GM12878 (cell line): ENCODE results near the gene EXOC3L1. TPM values are rescaled to one million over a fixed set of nuclear protein-coding genes. Genes with fewer than 3 reads are reported as not detected.

Experiments used
- ATAC-seq: fragments of 200-7000 bp; cut with Tn5 transposase; 3 replicates; pipeline ENCODE4 v1.9.1; 2020; ENCODE audit warnings: mild to moderate bottlenecking, moderate library complexity
- BruUV-seq: library from RNA; stranded (reverse); fragments of 400-500 nt; replicated peaks from 2 replicates; lab custom pipeline; 2021; lab: Mats Ljungman, UMichigan
- CTCF ChIA-PET: fragments of 300-600 bp; sonication (Branson Sonifier 250); formaldehyde crosslinking; extraction: SDS; loops from one replicate; lab custom pipeline; 2021; ENCODE audit warnings: inconsistent platforms; lab: Yijun Ruan, JAX
- POLR2A ChIA-PET: fragments of 350-600 bp; formaldehyde crosslinking; extraction: SDS; loops from one replicate; lab custom pipeline; 2021; ENCODE audit warnings: inconsistent platforms; lab: Charles Lee
- RAD21 ChIA-PET: fragments of 300-600 bp; sonication (Branson Sonifier 250); formaldehyde crosslinking; loops from one replicate; lab custom pipeline; 2023; ENCODE audit warnings: antibody characterized with exemption; ENCODE audit not compliant: unreplicated experiment; lab: Charles Lee
- SMC1A ChIA-PET: fragments of 300-600 bp; sonication (Branson Sonifier 250); formaldehyde crosslinking; loops from one replicate; lab custom pipeline; 2023; ENCODE audit not compliant: unreplicated experiment, uncharacterized antibody; lab: Charles Lee
- DNase-seq: peaks from one replicate; pipeline ENCODE4 v3.0.0-alpha.2; 2011; ENCODE audit warnings: low read depth, low spot score
- FAIRE-seq: peaks from 3 replicates; lab custom pipeline; 2011; peaks lifted over from hg19 to GRCh38; lab: Jason Lieb, UNC
- H2AFZ ChIP-seq: 2 replicates; pipeline ENCODE4 v1.6.0; 2011; ENCODE audit warnings: low read depth, low read length, control low read depth; ENCODE audit not compliant: control insufficient read depth
- H3K27ac ChIP-seq: 2 replicates; pipeline ENCODE4 v1.5.1; 2011; ENCODE audit warnings: control low read depth; ENCODE audit not compliant: control insufficient read depth, insufficient read depth
- H3K27me3 ChIP-seq, 2 experiments: replicated peaks in 1 of 2; 2 replicates each; pipeline versions ENCODE4 v1.6.0 to v1.6.1; 2011; ENCODE audit warnings: low read length in 1 of 2; ENCODE audit not compliant: control insufficient read depth in 2 of 2, insufficient read depth in 2 of 2
- H3K36me3 ChIP-seq, 2 experiments: 2 replicates each; pipeline ENCODE4 v1.5.1; 2011; ENCODE audit warnings: low read length in 1 of 2; ENCODE audit not compliant: control insufficient read depth in 2 of 2, insufficient read depth in 2 of 2
- H3K4me1 ChIP-seq: 2 replicates; pipeline ENCODE4 v1.6.1; 2011; ENCODE audit warnings: mild to moderate bottlenecking, low read length, moderate library complexity, mixed read lengths; ENCODE audit not compliant: control insufficient read depth, insufficient read depth
- H3K4me2 ChIP-seq: 2 replicates; pipeline ENCODE4 v1.6.0; 2011; ENCODE audit warnings: control low read depth; ENCODE audit not compliant: control insufficient read depth, insufficient read depth
- H3K4me3 ChIP-seq: fragments of 200-600 bp; sonication (generic); 2 replicates; pipeline ENCODE4 v1.5.1; 2016
- H3K79me2 ChIP-seq: 2 replicates; pipeline ENCODE4 v1.6.0; 2011; ENCODE audit warnings: low read length; ENCODE audit not compliant: control insufficient read depth, insufficient read depth
- H3K9ac ChIP-seq: 2 replicates; pipeline ENCODE4 v1.8.0; 2011; ENCODE audit warnings: low read length, control low read depth, mixed read lengths; ENCODE audit not compliant: control insufficient read depth, insufficient read depth
- H3K9me3 ChIP-seq: replicated peaks from 3 replicates; pipeline ENCODE4 v1.5.1; 2011; ENCODE audit warnings: mild to moderate bottlenecking, low read length; ENCODE audit not compliant: control insufficient read depth, insufficient read depth
- H4K20me1 ChIP-seq: 2 replicates; pipeline ENCODE4 v1.6.0; 2011; ENCODE audit not compliant: control insufficient read depth, insufficient read depth
- CTCF ChIP-seq, 3 experiments: IDR thresholded peaks in 2 of 3; conservative IDR thresholded peaks in 1 of 3; 2 replicates each; pipeline ENCODE4 v1.5.1; 2011; ENCODE audit warnings: low read depth in 3 of 3, low read length in 3 of 3, mild to moderate bottlenecking in 3 of 3, control low read depth in 2 of 3, moderate library complexity in 2 of 3, inconsistent platforms in 1 of 3, mixed read lengths in 1 of 3; ENCODE audit not compliant: control insufficient read depth in 2 of 3, insufficient read depth in 1 of 3; ENCODE audit errors: extremely low read depth in 1 of 3
- CUX1 ChIP-seq: IDR thresholded peaks from 2 replicates; pipeline ENCODE4 v1.6.1; 2012; ENCODE audit warnings: improper control_type of control experiment, low read depth, low read length; ENCODE audit not compliant: insufficient replicate concordance
- IKZF2 ChIP-seq, 2 experiments: fragments of 450-650 bp; IDR thresholded peaks; 2 replicates each; pipeline ENCODE4 v1.6.1; 2017; ENCODE audit warnings: mild to moderate bottlenecking in 2 of 2, moderate library complexity in 2 of 2
- NBN ChIP-seq: fragments of 450-650 bp; IDR thresholded peaks from 2 replicates; pipeline ENCODE4 v1.6.1; 2016
- PRDM15 ChIP-seq: fragments of 450-650 bp; formaldehyde crosslinking; IDR thresholded peaks from 2 replicates; pipeline ENCODE4 v1.4.0; 2020; ENCODE audit warnings: mild to moderate bottlenecking, moderate library complexity
- RAD21 ChIP-seq: IDR thresholded peaks from 2 replicates; pipeline ENCODE4 v1.6.1; 2011; ENCODE audit warnings: mild to moderate bottlenecking, low read depth, low read length, moderate library complexity; ENCODE audit not compliant: insufficient read depth
- RELA ChIP-seq: fragments of 450-650 bp; IDR thresholded peaks from 2 replicates; pipeline ENCODE4 v1.8.0; 2014; ENCODE audit warnings: borderline replicate concordance; ENCODE audit not compliant: partially characterized antibody
- ZZZ3 ChIP-seq: IDR thresholded peaks from 2 replicates; pipeline ENCODE4 v1.6.1; 2011; ENCODE audit warnings: low read depth; ENCODE audit not compliant: control insufficient read depth, insufficient read length
- WGBS: methylation state at CpG from one replicate; pipeline ENCODE4 v1.1.6; 2016; ENCODE audit warnings: low lambda C conversion rate; ENCODE audit not compliant: insufficient replicate concordance, insufficient coverage; ENCODE audit errors: missing lambda C conversion rate; 5-methylcytosine and 5-hydroxymethylcytosine counted together
- in situ Hi-C: fragments of 300-500 bp; cut with MboI; formaldehyde crosslinking; loops from 9 replicates; pipeline ENCODE4 v1.14.3; 2018; ENCODE audit warnings: mixed read lengths
- intact Hi-C: fragments of 100-400 bp; cut with micrococcal nuclease; formaldehyde crosslinking; loops from one replicate; pipeline ENCODE4 v1.14.2; 2022; ENCODE audit not compliant: unreplicated experiment
- polyA plus RNA-seq, 11 experiments: library from polyadenylated mRNA; depleted of rRNA in 4 of 11; unstranded in 6 of 11; stranded (reverse) in 5 of 11; fragments of >200 nt; fragmentation: Nextera tagmentation in 4 of 11; fragmentation: Illumina TruSeq in 1 of 11; extraction: Ambion mirVana in 4 of 11; extraction: Trizol in 1 of 11; gene quantifications; 1 replicate in 1 of 11; 2 replicates in 10 of 11; pipeline versions ENCODE4 v1.2.1 to v1.2.3, GENCODE V29; 2011 to 2016; ENCODE audit warnings: inconsistent platforms in 2 of 11, missing spikeins in 2 of 11, low read depth in 1 of 11
- total RNA-seq, 4 experiments: library from RNA; depleted of rRNA in 3 of 4; stranded (reverse); fragments of >200 nt in 3 of 4; fragmentation: Illumina TruSeq in 1 of 4; extraction: Trizol in 1 of 4; gene quantifications; 2 replicates each; pipeline versions ENCODE4 v1.2.1 to v1.2.3, GENCODE V29; 2013 to 2021

Gene EXOC3L1
- total and polyA plus RNA-seq, 10 of the 15 experiments (the other 5 are each of a cell fraction or from before 2014, with no cell fraction given): 0.07 to 0.42 TPM; not detected in 8

- peak overlapping the region; percentile 5; the same call in 1 of the 2 replicates for H3K27ac ChIP-seq
- H3K27me3 ChIP-seq: peaks cover 2 to 11% of the 10 kb centered on the region in 2 experiments
- H3K4me1 ChIP-seq: peaks cover 45% of the 10 kb centered on the region
- TF ChIP-seq PRDM15 (CRISPR knock-in tag) (no peak), CTCF (IDR thresholded peaks at IDR 0.05 in 2 of 3, conservative IDR thresholded peaks at IDR 0.05 in 1 of 3; ENCODE audit: control insufficient read depth in 2 of 3, extremely low read depth in 1 of 3, insufficient read depth in 1 of 3, low read depth in 3 of 3, low read length in 3 of 3) (peak; percentile 55 to 72 (median 59)), IKZF2 (IDR thresholded peaks at IDR 0.05) (0 out of 4 replicates have a peak, but pooled peaks of 1 of the 2 experiments have one; percentile 4), NBN (peak; percentile 22; the same call in 1 of the 2 replicates), RAD21 (peak; percentile 32; the same call in 1 of the 2 replicates), RELA (no peak), ZZZ3 (no peak), CUX1 (no peak)
These were observed 20.2 kb downstream of the EXOC3L1 start for GRCh38 chr16:67169642-67170167.

More at GRCh38 chr16:67169642-67170167, 20.2 kb downstream of the EXOC3L1 start:
- ATAC-seq: peak; percentile 22
- Histone ChIP-seq H3K4me3 (peak overlapping the region; percentile 73), H3K79me2 (no peaks in the 10 kb centered on the region), H3K36me3 (no peaks in the 10 kb centered on the region), H4K20me1 (no peaks in the 10 kb centered on the region), H2AFZ (peak overlapping the region; percentile 22; the same call in 1 of the 2 replicates), H3K9me3 (no peaks in the 10 kb centered on the region; the same call in 2 of the 3 replicates), H3K4me2 (peak overlapping the region; percentile 93), H3K9ac (peak overlapping the region; percentile 55)
- DNase-seq: no peak
- SMC1A ChIA-PET: interaction anchor here (1.2 to 4.1 kb wide), 4 partner anchors 10 to 216 kb away, joined by 3 to 48 read pairs (median 4); partner anchors contain the start of genes FBXL8 and TRADD
- RAD21 ChIA-PET: interaction anchor here (0.7 to 4.1 kb wide), 9 partner anchors 10 to 152 kb away, joined by 3 to 48 read pairs (median 4); partner anchors contain the start of genes E2F4, FBXL8, FHOD1 and TMEM208
- no TSS peak for BruUV-seq
- 31% methylated on average over 18 of the region's 24 CpGs for WGBS
- FAIRE-seq: no peak
- intact Hi-C loops: no loop called here
- POLR2A ChIA-PET: interaction anchor here (0.7 to 10.9 kb wide), 8 partner anchors 9 to 151 kb away, joined by 3 to 137 read pairs (median 6); partner anchors contain the start of genes FBXL8, FHOD1, HSF4 and TMEM208
- CTCF ChIA-PET: interaction anchor here (0.5 to 5.4 kb wide), 22 partner anchors 10 to 213 kb away, joined by 3 to 60 read pairs (median 4); partner anchors contain the start of genes EXOC3L1, FBXL8, MATCAP1 and TRADD
- in situ Hi-C loops: no loop called here
